HepG2 (cell line): ENCODE measurements around the gene MFAP3L. TPM values are rescaled to one million over a fixed set of nuclear protein-coding genes. Genes with fewer than 3 reads are reported as not detected.

Experiments
- BRD4 ChIP-seq: sonication (generic); formaldehyde crosslinking; IDR thresholded peaks from 2 replicates; pipeline ENCODE4 v1.4.0; 2020; ENCODE audit warnings: missing genetic modification reagents
- CEBPB ChIP-seq: IDR thresholded peaks from 2 replicates; pipeline ENCODE4 v1.6.1; 2011; ENCODE audit warnings: low read depth, low read length, improper control_type of control experiment, borderline replicate concordance
- GABPB1 ChIP-seq: IDR thresholded peaks from 2 replicates; pipeline ENCODE4 v1.6.1; 2016; ENCODE audit warnings: mild to moderate bottlenecking, missing genetic modification reagents, moderate library complexity, missing compliant biosample characterization
- HNRNPUL1 ChIP-seq: fragments of 200-400 bp; formaldehyde crosslinking; IDR thresholded peaks from 2 replicates; pipeline ENCODE4 v1.6.1; 2017; ENCODE audit warnings: low read depth, mild to moderate bottlenecking, low read length, moderate library complexity
- KLF13 ChIP-seq: sonication (generic); formaldehyde crosslinking; IDR thresholded peaks from 2 replicates; pipeline ENCODE4 v1.4.0; 2020; ENCODE audit warnings: mild to moderate bottlenecking, missing genetic modification reagents
- MXD4 ChIP-seq: IDR thresholded peaks from 2 replicates; pipeline ENCODE4 v1.6.1; 2016; ENCODE audit warnings: mild to moderate bottlenecking, missing biosample characterization, missing genetic modification reagents
- NFRKB ChIP-seq: fragments of 450-650 bp; IDR thresholded peaks from 2 replicates; pipeline ENCODE4 v1.6.1; 2017
- NRL ChIP-seq: sonication (generic); formaldehyde crosslinking; IDR thresholded peaks from 2 replicates; pipeline ENCODE4 v1.5.0; 2020; ENCODE audit warnings: missing genetic modification reagents, mild to moderate bottlenecking, moderate library complexity, borderline replicate concordance
- RXRB ChIP-seq: IDR thresholded peaks from 2 replicates; pipeline ENCODE4 v1.6.1; 2016; ENCODE audit warnings: borderline replicate concordance, missing genetic modification reagents, missing compliant biosample characterization
- ZFP37 ChIP-seq: sonication (generic); formaldehyde crosslinking; IDR thresholded peaks from 2 replicates; pipeline ENCODE4 v1.4.0; 2020; ENCODE audit warnings: missing genetic modification reagents, borderline replicate concordance
- ZNF33B ChIP-seq: sonication (generic); formaldehyde crosslinking; IDR thresholded peaks from 2 replicates; pipeline ENCODE4 v1.5.1; 2020; ENCODE audit warnings: mild to moderate bottlenecking, missing genetic modification reagents
- polyA plus RNA-seq, 8 experiments: library from polyadenylated mRNA; depleted of rRNA in 3 of 8; stranded (reverse) in 7 of 8; unstranded in 1 of 8; fragments of >200 nt; fragmentation: Illumina TruSeq in 4 of 8; extraction: Trizol in 4 of 8; gene quantifications; 2 replicates each; pipeline versions ENCODE4 v1.2.1 to v1.2.3, GENCODE V29; 2011 to 2016; ENCODE audit warnings: low read depth in 4 of 8, missing spikeins in 1 of 8, mixed read lengths in 1 of 8; ENCODE audit not compliant: insufficient read depth in 1 of 8
- total RNA-seq, 5 experiments: library from RNA; depleted of rRNA; stranded (reverse); fragments of >200 nt; fragmentation: Illumina TruSeq; extraction: Trizol; gene quantifications; 2 replicates each; pipeline ENCODE4 v1.2.3, GENCODE V29; 2016; ENCODE audit warnings: low read depth in 1 of 5
- TF ChIP-seq, protein P1 (sequence below), 2 experiments: sonication (generic) in 1 of 2; formaldehyde crosslinking in 1 of 2; IDR thresholded peaks; 2 replicates each; pipeline versions ENCODE4 v1.4.0 to v1.6.1; 2018 to 2020; ENCODE audit warnings: missing genetic modification reagents in 2 of 2, borderline replicate concordance in 1 of 2, low read depth in 1 of 2, mild to moderate bottlenecking in 1 of 2, missing biosample characterization in 1 of 2
- TF ChIP-seq, protein P2 (sequence below): sonication (generic); formaldehyde crosslinking; IDR thresholded peaks from 2 replicates; pipeline ENCODE4 v1.4.0; 2020; ENCODE audit warnings: mild to moderate bottlenecking, missing genetic modification reagents
- TF ChIP-seq, protein P3 (sequence below): sonication (generic); formaldehyde crosslinking; IDR thresholded peaks from 2 replicates; pipeline ENCODE4 v1.9.0; 2022; ENCODE audit warnings: missing genetic modification reagents, mild to moderate bottlenecking, borderline replicate concordance
- TF ChIP-seq, protein P4 (sequence below): sonication (generic); formaldehyde crosslinking; IDR thresholded peaks from 2 replicates; pipeline ENCODE4 v1.5.1; 2020; ENCODE audit warnings: mild to moderate bottlenecking, missing genetic modification reagents

Gene MFAP3L
- total and polyA plus RNA-seq, 2 of the 13 experiments (the other 11 are each of a cell fraction or from before 2014, with no cell fraction given), result 1.5 to 3.6 TPM

DNA sequence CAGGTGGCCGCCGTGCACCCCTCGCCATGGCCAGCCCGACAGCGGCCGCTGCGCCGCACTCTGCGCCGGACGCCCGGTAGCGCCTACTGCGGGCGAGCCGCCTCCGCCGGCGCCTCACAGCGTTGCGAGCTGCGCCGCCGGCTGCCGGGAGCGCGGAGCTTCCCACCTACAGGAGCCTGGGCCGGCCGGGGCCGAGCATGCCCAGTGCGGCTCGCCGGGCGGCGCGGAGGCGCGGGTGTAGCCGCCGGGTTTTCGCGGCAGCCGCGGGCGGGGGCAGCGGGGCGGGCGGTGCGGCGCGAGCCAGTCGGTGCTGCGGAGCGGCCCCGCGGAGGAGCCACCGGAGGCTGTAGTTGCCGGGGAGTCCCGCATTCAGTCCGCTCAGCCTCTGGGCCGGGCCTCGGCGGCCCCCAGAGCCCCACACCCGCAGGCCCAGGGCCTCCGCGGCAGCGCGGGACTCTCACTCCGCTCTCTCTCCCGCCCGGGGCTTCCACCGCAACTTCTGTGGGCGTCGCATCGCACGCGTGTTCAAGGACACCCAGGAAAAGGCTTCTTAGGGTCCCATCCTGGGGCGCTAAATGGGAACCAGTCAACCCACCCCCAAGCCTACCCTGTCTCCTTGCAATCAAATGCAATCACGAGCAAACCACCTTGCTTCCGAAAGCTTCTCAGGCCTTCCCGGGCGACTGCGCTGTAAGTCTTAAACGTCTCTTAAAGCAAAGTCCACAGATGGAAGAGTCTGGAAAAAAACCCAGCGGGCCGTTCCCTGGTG lies at the start of gene MFAP3L (continued):
- TF ChIP-seq, protein P1, sequence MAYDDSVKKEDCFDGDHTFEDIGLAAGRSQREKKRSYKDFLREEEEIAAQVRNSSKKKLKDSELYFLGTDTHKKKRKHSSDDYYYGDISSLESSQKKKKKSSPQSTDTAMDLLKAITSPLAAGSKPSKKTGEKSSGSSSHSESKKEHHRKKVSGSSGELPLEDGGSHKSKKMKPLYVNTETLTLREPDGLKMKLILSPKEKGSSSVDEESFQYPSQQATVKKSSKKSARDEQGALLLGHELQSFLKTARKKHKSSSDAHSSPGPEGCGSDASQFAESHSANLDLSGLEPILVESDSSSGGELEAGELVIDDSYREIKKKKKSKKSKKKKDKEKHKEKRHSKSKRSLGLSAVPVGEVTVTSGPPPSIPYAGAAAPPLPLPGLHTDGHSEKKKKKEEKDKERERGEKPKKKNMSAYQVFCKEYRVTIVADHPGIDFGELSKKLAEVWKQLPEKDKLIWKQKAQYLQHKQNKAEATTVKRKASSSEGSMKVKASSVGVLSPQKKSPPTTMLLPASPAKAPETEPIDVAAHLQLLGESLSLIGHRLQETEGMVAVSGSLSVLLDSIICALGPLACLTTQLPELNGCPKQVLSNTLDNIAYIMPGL (CRISPR knock-in tag; IDR thresholded peaks at IDR 0.05; ENCODE audit: borderline replicate concordance in 1 of 2, low read depth in 1 of 2), result no peak
- no peak for TF ChIP-seq MXD4
- no peak for TF ChIP-seq NRL (CRISPR knock-in tag)
- TF ChIP-seq, protein P2, sequence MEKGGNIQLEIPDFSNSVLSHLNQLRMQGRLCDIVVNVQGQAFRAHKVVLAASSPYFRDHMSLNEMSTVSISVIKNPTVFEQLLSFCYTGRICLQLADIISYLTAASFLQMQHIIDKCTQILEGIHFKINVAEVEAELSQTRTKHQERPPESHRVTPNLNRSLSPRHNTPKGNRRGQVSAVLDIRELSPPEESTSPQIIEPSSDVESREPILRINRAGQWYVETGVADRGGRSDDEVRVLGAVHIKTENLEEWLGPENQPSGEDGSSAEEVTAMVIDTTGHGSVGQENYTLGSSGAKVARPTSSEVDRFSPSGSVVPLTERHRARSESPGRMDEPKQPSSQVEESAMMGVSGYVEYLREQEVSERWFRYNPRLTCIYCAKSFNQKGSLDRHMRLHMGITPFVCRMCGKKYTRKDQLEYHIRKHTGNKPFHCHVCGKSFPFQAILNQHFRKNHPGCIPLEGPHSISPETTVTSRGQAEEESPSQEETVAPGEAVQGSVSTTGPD (CRISPR knock-in tag), result no peak
- TF ChIP-seq RXRB, result no peak
- TF ChIP-seq CEBPB, result no peak
- TF ChIP-seq GABPB1 (CRISPR knock-in tag), result peak; percentile 54; the same call in 1 of the 2 replicates
- TF ChIP-seq ZFP37, result no peak
- no peak for TF ChIP-seq ZNF33B (CRISPR knock-in tag)
- TF ChIP-seq NFRKB, result no peak
- TF ChIP-seq BRD4 (CRISPR knock-in tag), result no peak
- no peak for TF ChIP-seq KLF13 (CRISPR knock-in tag)
- no peak for TF ChIP-seq HNRNPUL1
- TF ChIP-seq, protein P3, sequence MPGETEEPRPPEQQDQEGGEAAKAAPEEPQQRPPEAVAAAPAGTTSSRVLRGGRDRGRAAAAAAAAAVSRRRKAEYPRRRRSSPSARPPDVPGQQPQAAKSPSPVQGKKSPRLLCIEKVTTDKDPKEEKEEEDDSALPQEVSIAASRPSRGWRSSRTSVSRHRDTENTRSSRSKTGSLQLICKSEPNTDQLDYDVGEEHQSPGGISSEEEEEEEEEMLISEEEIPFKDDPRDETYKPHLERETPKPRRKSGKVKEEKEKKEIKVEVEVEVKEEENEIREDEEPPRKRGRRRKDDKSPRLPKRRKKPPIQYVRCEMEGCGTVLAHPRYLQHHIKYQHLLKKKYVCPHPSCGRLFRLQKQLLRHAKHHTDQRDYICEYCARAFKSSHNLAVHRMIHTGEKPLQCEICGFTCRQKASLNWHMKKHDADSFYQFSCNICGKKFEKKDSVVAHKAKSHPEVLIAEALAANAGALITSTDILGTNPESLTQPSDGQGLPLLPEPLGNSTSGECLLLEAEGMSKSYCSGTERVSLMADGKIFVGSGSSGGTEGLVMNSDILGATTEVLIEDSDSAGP (CRISPR knock-in tag), result no peak
- TF ChIP-seq, protein P4, sequence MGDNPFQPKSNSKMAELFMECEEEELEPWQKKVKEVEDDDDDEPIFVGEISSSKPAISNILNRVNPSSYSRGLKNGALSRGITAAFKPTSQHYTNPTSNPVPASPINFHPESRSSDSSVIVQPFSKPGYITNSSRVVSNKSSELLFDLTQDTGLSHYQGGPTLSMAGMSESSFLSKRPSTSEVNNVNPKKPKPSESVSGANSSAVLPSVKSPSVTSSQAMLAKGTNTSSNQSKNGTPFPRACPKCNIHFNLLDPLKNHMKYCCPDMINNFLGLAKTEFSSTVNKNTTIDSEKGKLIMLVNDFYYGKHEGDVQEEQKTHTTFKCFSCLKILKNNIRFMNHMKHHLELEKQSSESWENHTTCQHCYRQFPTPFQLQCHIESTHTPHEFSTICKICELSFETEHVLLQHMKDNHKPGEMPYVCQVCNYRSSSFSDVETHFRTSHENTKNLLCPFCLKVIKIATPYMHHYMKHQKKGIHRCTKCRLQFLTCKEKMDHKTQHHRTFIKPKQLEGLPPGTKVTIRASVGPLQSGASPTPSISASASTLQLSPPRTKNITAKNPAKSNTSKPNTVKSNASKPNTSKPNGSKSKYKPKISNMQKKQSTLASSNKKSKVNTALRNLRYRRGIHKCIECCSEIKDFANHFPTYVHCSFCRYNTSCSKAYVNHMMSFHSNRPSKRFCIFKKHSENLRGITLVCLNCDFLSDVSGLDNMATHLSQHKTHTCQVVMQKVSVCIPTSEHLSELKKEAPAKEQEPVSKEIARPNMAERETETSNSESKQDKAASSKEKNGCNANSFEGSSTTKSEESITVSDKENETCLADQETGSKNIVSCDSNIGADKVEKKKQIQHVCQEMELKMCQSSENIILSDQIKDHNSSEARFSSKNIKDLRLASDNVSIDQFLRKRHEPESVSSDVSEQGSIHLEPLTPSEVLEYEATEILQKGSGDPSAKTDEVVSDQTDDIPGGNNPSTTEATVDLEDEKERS (CRISPR knock-in tag), result no peak
